DND-41 (cell line): ENCODE results near the gene ARL4A.

Experiments
- EZH2 ChIP-seq: IDR thresholded peaks from 3 replicates; pipeline ENCODE4 v1.6.1; 2012; ENCODE audit warnings: borderline replicate concordance, low read depth, mild to moderate bottlenecking, moderate library complexity, low read length, inconsistent platforms; ENCODE audit not compliant: severe bottlenecking
- TF ChIP-seq, protein P1 (sequence below): IDR thresholded peaks from 2 replicates; pipeline ENCODE4 v1.5.1; 2012; ENCODE audit warnings: borderline replicate concordance, low read length, moderate library complexity, mild to moderate bottlenecking; ENCODE audit not compliant: poor library complexity, severe bottlenecking; ENCODE audit errors: extremely low read depth

DNA sequence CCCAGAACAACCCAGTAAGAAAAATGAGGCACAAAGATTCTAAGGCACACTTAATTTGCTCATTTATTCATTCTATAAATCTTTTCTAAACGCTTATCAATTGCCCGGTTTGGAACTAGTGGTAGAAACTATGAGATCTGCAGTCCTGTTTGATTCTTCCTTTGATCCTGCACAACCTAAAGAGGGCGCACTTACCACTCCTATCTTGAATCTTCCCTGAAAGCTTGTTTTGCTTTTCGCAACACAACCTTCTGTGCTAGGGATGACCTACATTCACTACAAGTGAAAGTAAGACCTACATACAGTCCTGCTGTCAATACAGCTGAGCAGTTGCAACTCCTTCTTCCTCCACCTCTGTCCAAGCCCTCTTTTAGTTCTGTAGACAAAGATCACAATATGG lies 12.6 kb upstream of the ARL4A start:
- TF ChIP-seq, protein P1, sequence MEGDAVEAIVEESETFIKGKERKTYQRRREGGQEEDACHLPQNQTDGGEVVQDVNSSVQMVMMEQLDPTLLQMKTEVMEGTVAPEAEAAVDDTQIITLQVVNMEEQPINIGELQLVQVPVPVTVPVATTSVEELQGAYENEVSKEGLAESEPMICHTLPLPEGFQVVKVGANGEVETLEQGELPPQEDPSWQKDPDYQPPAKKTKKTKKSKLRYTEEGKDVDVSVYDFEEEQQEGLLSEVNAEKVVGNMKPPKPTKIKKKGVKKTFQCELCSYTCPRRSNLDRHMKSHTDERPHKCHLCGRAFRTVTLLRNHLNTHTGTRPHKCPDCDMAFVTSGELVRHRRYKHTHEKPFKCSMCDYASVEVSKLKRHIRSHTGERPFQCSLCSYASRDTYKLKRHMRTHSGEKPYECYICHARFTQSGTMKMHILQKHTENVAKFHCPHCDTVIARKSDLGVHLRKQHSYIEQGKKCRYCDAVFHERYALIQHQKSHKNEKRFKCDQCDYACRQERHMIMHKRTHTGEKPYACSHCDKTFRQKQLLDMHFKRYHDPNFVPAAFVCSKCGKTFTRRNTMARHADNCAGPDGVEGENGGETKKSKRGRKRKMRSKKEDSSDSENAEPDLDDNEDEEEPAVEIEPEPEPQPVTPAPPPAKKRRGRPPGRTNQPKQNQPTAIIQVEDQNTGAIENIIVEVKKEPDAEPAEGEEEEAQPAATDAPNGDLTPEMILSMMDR: peak; percentile 24
- TF ChIP-seq EZH2: no peak
